ENCODE data around the gene CCDC73. TPM values are rescaled to one million over a fixed set of nuclear protein-coding genes. Genes with fewer than 3 reads are reported as not detected.

CCDC73 gene
- under 1 TPM in 1 of 2 donors, not detected in 1; 0.06 TPM for total RNA-seq
- polyA plus RNA-seq (ENCODE audit: insufficient read length in 2 of 2) = under 1 TPM; 0.33 to 0.36 TPM
- long read RNA-seq, donor 1 = 0 reads
- long read RNA-seq, donor 2 = 0 reads
- long read RNA-seq, donor 3 = 0 reads
- long read RNA-seq, donor 4 = 0 reads

DNA sequence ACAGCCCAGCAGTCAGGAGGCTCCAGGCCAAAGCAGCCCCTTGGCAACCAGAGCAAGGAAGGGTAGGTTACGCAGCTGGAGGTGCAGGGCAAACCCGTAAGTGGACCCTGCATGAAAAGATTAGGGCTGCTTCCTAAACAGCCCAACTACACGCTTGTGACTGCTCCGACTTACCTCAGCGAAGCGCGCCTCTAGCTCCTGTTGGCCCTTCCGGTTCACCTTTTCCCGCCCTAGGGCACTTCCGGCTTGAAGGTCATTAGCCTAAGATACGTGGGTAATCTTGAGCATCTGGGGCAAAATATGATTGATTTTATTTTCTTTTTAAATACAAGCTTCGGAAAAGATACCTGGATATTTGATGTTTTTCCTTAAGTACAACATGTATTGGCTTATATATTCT is at the start of gene CCDC73:
TSS of gene CCDC73 (minus strand) at position 224 of the 400 bp plus-strand sequence. CDS start 34,419 bp downstream, outside the sequence.
- peaks cover 5% of the 10 kb centered on the region for H3K27me3 ChIP-seq (ENCODE audit: control insufficient read depth, insufficient read depth, low read length)
- DNase-seq (ENCODE audit: low read depth in 4 of 6, low spot score in 6 of 6) = no peak
- H3K9me3 ChIP-seq (ENCODE audit: control insufficient read depth, insufficient read depth, low read length) = no peaks in the 10 kb centered on the region
- H3K4me3 ChIP-seq (ENCODE audit: low read depth, low read length) = no peak within 1 kb of the TSS
- WGBS (ENCODE audit: insufficient coverage) = 96% methylated on average over 7 of the region's 12 CpGs
- H3K27ac ChIP-seq (ENCODE audit: low read depth, low read length) = no peak within 1 kb of the TSS
- H3K36me3 ChIP-seq (ENCODE audit: control insufficient read depth, insufficient read depth, low read length) = no peaks in the 10 kb centered on the region
- H3K4me1 ChIP-seq (ENCODE audit: control insufficient read depth, insufficient read depth, low read length) = no peaks in the 10 kb centered on the region

DNA sequence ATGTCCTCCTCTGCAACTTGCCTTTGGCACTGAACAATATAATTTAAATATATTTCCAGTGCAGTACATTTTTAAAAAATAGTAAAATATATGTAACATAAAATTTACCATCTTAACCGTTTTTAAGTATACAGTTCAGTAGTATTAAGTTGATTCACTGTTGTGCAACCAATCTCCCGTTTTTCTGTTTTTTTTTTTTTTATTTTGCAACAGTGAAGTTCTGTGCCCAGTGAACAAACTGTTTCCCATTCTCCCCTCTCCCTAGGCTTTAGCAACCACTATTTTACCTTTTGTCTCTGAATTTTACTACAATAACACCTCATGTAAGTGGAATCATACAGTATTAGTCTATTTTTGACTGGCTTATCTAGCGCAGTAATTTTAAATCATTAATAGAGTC is 49.1 kb upstream of the CCDC73 start:
- no CpG with 5 or more reads among the region's 3 CpGs for WGBS (ENCODE audit: insufficient coverage)
- no peak overlapping the region for H3K27ac ChIP-seq (ENCODE audit: low read depth, low read length)
- H3K27me3 ChIP-seq (ENCODE audit: control insufficient read depth, insufficient read depth, low read length) = no peaks in the 10 kb centered on the region
- no peaks in the 10 kb centered on the region for H3K9me3 ChIP-seq (ENCODE audit: control insufficient read depth, insufficient read depth, low read length)
- H3K4me3 ChIP-seq (ENCODE audit: low read depth, low read length) = no peak overlapping the region
- no peak for DNase-seq (ENCODE audit: low read depth in 4 of 6, low spot score in 6 of 6)
- no peaks in the 10 kb centered on the region for H3K36me3 ChIP-seq (ENCODE audit: control insufficient read depth, insufficient read depth, low read length)
- no peaks in the 10 kb centered on the region for H3K4me1 ChIP-seq (ENCODE audit: control insufficient read depth, insufficient read depth, low read length)

DNA sequence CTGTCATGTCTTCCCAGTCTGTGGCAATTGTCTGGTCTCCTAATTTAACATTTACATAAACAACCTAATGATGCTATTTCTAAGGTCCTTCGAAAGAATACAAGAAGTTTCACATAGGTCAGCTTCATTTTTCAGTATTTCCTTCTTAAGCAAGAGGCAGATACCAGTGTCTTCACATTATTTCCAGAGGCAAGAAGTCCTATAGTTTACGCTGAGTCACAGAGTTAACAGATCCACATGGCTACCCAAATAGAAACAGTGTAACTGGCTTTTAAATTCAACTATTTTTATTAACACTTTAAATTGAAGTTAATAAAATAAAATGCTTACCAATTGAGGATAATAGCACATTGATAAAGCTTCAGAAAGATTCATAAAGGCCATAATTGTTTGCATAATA is 46.1 kb upstream of the CCDC73 start:
- Histone ChIP-seq H3K4me1 (ENCODE audit: control insufficient read depth, insufficient read depth, low read length) (no peaks in the 10 kb centered on the region), H3K27me3 (ENCODE audit: control insufficient read depth, insufficient read depth, low read length) (no peaks in the 10 kb centered on the region), H3K4me3 (ENCODE audit: low read depth, low read length) (no peak overlapping the region), H3K27ac (ENCODE audit: low read depth, low read length) (no peak overlapping the region), H3K36me3 (ENCODE audit: control insufficient read depth, insufficient read depth, low read length) (no peaks in the 10 kb centered on the region), H3K9me3 (ENCODE audit: control insufficient read depth, insufficient read depth, low read length) (no peaks in the 10 kb centered on the region)
- no peak for DNase-seq (ENCODE audit: low read depth in 4 of 6, low spot score in 6 of 6)
- WGBS (ENCODE audit: insufficient coverage) = 86% methylated on average over 1 of the region's 2 CpGs

- Histone ChIP-seq H3K27ac (ENCODE audit: low read depth, low read length) (no peak overlapping the region), H3K36me3 (ENCODE audit: control insufficient read depth, insufficient read depth, low read length) (no peaks in the 10 kb centered on the region), H3K4me3 (ENCODE audit: low read depth, low read length) (no peak overlapping the region), H3K4me1 (ENCODE audit: control insufficient read depth, insufficient read depth, low read length) (no peaks in the 10 kb centered on the region), H3K9me3 (ENCODE audit: control insufficient read depth, insufficient read depth, low read length) (no peaks in the 10 kb centered on the region), H3K27me3 (ENCODE audit: control insufficient read depth, insufficient read depth, low read length) (no peaks in the 10 kb centered on the region)
- WGBS (ENCODE audit: insufficient coverage) = no CpG with 5 or more reads among the region's 2 CpGs
- DNase-seq (ENCODE audit: low read depth in 4 of 6, low spot score in 6 of 6) = no peak
Observed at GRCh38 chr11:32839308-32839707, 44.8 kb upstream of the CCDC73 start.

GRCh38 chr11:32838505-32839274 is 44.2 kb upstream of the CCDC73 start:
- no CpG with 5 or more reads among the region's 2 CpGs for WGBS (ENCODE audit: insufficient coverage)
- DNase-seq (ENCODE audit: low read depth in 4 of 6, low spot score in 6 of 6) = no peak

DNA sequence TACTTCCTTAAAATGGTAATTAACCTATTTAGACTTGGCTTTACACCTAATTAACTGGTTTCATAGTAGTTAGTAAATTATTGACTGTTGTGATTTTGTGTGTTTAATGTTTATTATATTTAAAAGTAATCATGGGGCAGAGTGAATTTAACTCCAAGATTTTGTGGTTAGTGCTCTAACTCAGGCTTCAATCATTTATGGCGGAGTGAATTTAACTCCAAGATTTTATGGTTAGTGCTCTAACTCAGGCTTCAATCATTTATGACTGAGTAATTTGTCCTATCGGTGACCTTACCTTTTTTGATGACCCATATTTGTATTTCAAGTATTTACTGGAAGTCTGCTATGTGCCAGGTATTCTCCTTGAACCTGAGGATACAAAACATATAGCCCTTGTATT is 42.5 kb upstream of the CCDC73 start:
- Histone ChIP-seq H3K4me1 (ENCODE audit: control insufficient read depth, insufficient read depth, low read length) (no peaks in the 10 kb centered on the region), H3K4me3 (ENCODE audit: low read depth, low read length) (no peak overlapping the region), H3K9me3 (ENCODE audit: control insufficient read depth, insufficient read depth, low read length) (no peaks in the 10 kb centered on the region), H3K27ac (ENCODE audit: low read depth, low read length) (no peak overlapping the region), H3K36me3 (ENCODE audit: control insufficient read depth, insufficient read depth, low read length) (no peaks in the 10 kb centered on the region), H3K27me3 (ENCODE audit: control insufficient read depth, insufficient read depth, low read length) (peaks cover 5% of the 10 kb centered on the region)
- no peak for DNase-seq (ENCODE audit: low read depth in 4 of 6, low spot score in 6 of 6)
- no CpG with 5 or more reads among the region's 2 CpGs for WGBS (ENCODE audit: insufficient coverage)

More at GRCh38 chr11:32838505-32839274, 44.2 kb upstream of the CCDC73 start:
- no peak overlapping the region for H3K27ac ChIP-seq (ENCODE audit: low read depth, low read length)
- H3K4me1 ChIP-seq (ENCODE audit: control insufficient read depth, insufficient read depth, low read length) = no peaks in the 10 kb centered on the region
- H3K4me3 ChIP-seq (ENCODE audit: low read depth, low read length) = no peak overlapping the region
- H3K36me3 ChIP-seq (ENCODE audit: control insufficient read depth, insufficient read depth, low read length) = no peaks in the 10 kb centered on the region
- H3K9me3 ChIP-seq (ENCODE audit: control insufficient read depth, insufficient read depth, low read length) = no peaks in the 10 kb centered on the region
- H3K27me3 ChIP-seq (ENCODE audit: control insufficient read depth, insufficient read depth, low read length) = no peaks in the 10 kb centered on the region

GRCh38 chr11:32833921-32834320 is 39.5 kb upstream of the CCDC73 start:
- H3K36me3 ChIP-seq (ENCODE audit: control insufficient read depth, insufficient read depth, low read length) = no peaks in the 10 kb centered on the region
- no peak for DNase-seq (ENCODE audit: low read depth in 4 of 6, low spot score in 6 of 6)
- WGBS (ENCODE audit: insufficient coverage) = 88% methylated on average over 1 of the region's 1 CpG

GRCh38 chr11:32831221-32831620 is 36.8 kb upstream of the CCDC73 start:
- peaks cover 8% of the 10 kb centered on the region for H3K4me1 ChIP-seq (ENCODE audit: control insufficient read depth, insufficient read depth, low read length)
- no peaks in the 10 kb centered on the region for H3K36me3 ChIP-seq (ENCODE audit: control insufficient read depth, insufficient read depth, low read length)
- H3K27ac ChIP-seq (ENCODE audit: low read depth, low read length) = no peak overlapping the region
- WGBS (ENCODE audit: insufficient coverage) = no CpG with 5 or more reads among the region's 3 CpGs
- peaks cover 29% of the 10 kb centered on the region for H3K27me3 ChIP-seq (ENCODE audit: control insufficient read depth, insufficient read depth, low read length)
- no peaks in the 10 kb centered on the region for H3K9me3 ChIP-seq (ENCODE audit: control insufficient read depth, insufficient read depth, low read length)
- no peak overlapping the region for H3K4me3 ChIP-seq (ENCODE audit: low read depth, low read length)
- no peak for DNase-seq (ENCODE audit: low read depth in 4 of 6, low spot score in 6 of 6)

More at GRCh38 chr11:32833921-32834320, 39.5 kb upstream of the CCDC73 start:
- Histone ChIP-seq H3K4me3 (ENCODE audit: low read depth, low read length) (no peak overlapping the region), H3K4me1 (ENCODE audit: control insufficient read depth, insufficient read depth, low read length) (peaks cover 8% of the 10 kb centered on the region), H3K27ac (ENCODE audit: low read depth, low read length) (no peak overlapping the region), H3K9me3 (ENCODE audit: control insufficient read depth, insufficient read depth, low read length) (no peaks in the 10 kb centered on the region), H3K27me3 (ENCODE audit: control insufficient read depth, insufficient read depth, low read length) (peaks cover 29% of the 10 kb centered on the region)

DNA sequence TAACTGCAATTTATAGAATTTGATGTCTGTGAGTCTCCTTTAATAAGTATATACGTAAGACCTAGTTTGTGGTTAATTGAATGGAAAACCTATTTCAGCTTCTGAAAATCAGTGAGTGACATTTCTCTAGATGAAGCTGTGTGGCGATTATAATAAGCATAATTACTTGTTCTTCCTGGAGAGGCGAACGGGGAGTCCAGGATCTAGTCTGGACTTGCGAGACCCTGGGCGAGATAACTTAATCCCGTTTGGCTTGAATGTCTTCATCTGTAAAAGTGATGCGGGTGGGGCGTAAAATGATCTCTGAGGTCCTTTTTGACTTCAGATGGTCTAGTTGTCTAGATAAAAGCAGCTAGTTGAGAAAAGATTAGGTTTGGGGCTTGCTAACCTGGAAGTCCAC is 36.3 kb upstream of the CCDC73 start:
- no peak for DNase-seq (ENCODE audit: low read depth in 4 of 6, low spot score in 6 of 6)
- H3K4me1 ChIP-seq (ENCODE audit: control insufficient read depth, insufficient read depth, low read length) = peaks cover 8% of the 10 kb centered on the region
- H3K9me3 ChIP-seq (ENCODE audit: control insufficient read depth, insufficient read depth, low read length) = no peaks in the 10 kb centered on the region
- peak overlapping the region; percentile 53 for H3K4me3 ChIP-seq (ENCODE audit: low read depth, low read length)
- H3K36me3 ChIP-seq (ENCODE audit: control insufficient read depth, insufficient read depth, low read length) = no peaks in the 10 kb centered on the region
- no peak overlapping the region for H3K27ac ChIP-seq (ENCODE audit: low read depth, low read length)
- WGBS (ENCODE audit: insufficient coverage) = 79% methylated on average over 6 of the region's 9 CpGs
- peaks cover 29% of the 10 kb centered on the region for H3K27me3 ChIP-seq (ENCODE audit: control insufficient read depth, insufficient read depth, low read length)

DNA sequence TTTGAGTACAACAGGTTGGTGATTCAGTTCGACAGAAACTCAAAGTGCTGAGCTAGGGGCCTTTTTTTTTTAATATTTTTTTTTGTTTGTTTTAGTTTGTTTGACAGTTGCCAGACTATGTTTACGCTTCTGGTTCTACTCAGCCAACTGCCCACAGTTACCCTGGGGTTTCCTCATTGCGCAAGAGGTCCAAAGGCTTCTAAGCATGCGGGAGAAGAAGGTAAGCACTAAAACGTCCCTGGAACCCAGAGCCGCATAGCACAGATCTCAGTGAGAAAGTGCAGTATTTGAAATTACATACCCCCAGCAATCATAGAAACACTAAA is 35.9 kb upstream of the CCDC73 start:
- WGBS (ENCODE audit: insufficient coverage) = 47% methylated on average over 3 of the region's 6 CpGs
- H3K4me1 ChIP-seq (ENCODE audit: control insufficient read depth, insufficient read depth, low read length) = peaks cover 8% of the 10 kb centered on the region
- H3K27me3 ChIP-seq (ENCODE audit: control insufficient read depth, insufficient read depth, low read length) = peaks cover 29% of the 10 kb centered on the region
- no peak overlapping the region for H3K27ac ChIP-seq (ENCODE audit: low read depth, low read length)
- H3K36me3 ChIP-seq (ENCODE audit: control insufficient read depth, insufficient read depth, low read length) = no peaks in the 10 kb centered on the region
- DNase-seq (ENCODE audit: low read depth in 4 of 6, low spot score in 6 of 6) = peak in 1 of 6 donors; percentile 2
- H3K4me3 ChIP-seq (ENCODE audit: low read depth, low read length) = peak overlapping the region; percentile 53
- H3K9me3 ChIP-seq (ENCODE audit: control insufficient read depth, insufficient read depth, low read length) = no peaks in the 10 kb centered on the region
